Measurements from ENCODE around the gene GMCL1. TPM values are rescaled to one million over a fixed set of nuclear protein-coding genes. Genes with fewer than 3 reads are reported as not detected.

GMCL1 gene
- total and polyA plus RNA-seq, 8 donors, result 1.2 to 23.1 (median 5.9) TPM

DNA sequence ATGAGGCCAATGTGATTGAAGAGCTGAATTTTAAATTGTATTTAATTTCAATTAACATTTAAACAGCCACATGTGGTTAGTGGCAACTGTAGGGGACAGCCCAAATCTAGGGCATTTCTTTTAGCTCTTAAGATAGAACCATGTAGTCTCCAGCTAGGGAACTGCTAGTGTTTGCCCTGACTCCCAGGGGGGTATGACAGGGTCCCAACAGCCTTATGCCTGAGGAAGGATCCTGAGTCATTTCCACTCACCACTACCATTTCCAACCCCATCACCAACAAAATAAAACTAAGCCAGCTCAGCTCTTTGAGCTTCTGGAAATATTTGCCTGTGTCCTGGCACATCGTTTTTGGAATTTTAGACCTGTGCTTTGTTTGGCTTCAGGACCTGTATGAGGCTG is 13.7 kb upstream of the GMCL1 start:
- H3K9me3 ChIP-seq, result no peaks in the 10 kb centered on the region
- H3K36me3 ChIP-seq, result peaks cover 29 to 84% (median 81%) of the 10 kb centered on the region in 4 donors
- H3K27me3 ChIP-seq, result no peaks in the 10 kb centered on the region
- H3K4me3 ChIP-seq, result no peak overlapping the region
- no peak for DNase-seq
- 39 to 64% (median 42%) methylated on average over 1 of the region's 1 CpG for WGBS, 5 donors
- peak overlapping the region in 2 of 5 donors; percentile 20 to 22 for H3K27ac ChIP-seq
- H3K4me1 ChIP-seq, result peaks cover 0 to 13% (median 5%) of the 10 kb centered on the region in 4 donors
- no peak for TF ChIP-seq POLR2A (IDR thresholded peaks at IDR 0.05)
- TF ChIP-seq, protein P1, sequence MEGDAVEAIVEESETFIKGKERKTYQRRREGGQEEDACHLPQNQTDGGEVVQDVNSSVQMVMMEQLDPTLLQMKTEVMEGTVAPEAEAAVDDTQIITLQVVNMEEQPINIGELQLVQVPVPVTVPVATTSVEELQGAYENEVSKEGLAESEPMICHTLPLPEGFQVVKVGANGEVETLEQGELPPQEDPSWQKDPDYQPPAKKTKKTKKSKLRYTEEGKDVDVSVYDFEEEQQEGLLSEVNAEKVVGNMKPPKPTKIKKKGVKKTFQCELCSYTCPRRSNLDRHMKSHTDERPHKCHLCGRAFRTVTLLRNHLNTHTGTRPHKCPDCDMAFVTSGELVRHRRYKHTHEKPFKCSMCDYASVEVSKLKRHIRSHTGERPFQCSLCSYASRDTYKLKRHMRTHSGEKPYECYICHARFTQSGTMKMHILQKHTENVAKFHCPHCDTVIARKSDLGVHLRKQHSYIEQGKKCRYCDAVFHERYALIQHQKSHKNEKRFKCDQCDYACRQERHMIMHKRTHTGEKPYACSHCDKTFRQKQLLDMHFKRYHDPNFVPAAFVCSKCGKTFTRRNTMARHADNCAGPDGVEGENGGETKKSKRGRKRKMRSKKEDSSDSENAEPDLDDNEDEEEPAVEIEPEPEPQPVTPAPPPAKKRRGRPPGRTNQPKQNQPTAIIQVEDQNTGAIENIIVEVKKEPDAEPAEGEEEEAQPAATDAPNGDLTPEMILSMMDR (IDR thresholded peaks at IDR 0.05), result no peak
- no peak for TF ChIP-seq POLR2AphosphoS5 (IDR thresholded peaks at IDR 0.05)
- TF ChIP-seq EP300 (IDR thresholded peaks at IDR 0.05), result no peak
- intact Hi-C loops (cut with DNase I; ENCODE audit: low total_unique reads), result loop anchor here (5.0 kb wide), 1 partner anchor 93 kb away; no protein-coding TSS in a partner anchor

DNA sequence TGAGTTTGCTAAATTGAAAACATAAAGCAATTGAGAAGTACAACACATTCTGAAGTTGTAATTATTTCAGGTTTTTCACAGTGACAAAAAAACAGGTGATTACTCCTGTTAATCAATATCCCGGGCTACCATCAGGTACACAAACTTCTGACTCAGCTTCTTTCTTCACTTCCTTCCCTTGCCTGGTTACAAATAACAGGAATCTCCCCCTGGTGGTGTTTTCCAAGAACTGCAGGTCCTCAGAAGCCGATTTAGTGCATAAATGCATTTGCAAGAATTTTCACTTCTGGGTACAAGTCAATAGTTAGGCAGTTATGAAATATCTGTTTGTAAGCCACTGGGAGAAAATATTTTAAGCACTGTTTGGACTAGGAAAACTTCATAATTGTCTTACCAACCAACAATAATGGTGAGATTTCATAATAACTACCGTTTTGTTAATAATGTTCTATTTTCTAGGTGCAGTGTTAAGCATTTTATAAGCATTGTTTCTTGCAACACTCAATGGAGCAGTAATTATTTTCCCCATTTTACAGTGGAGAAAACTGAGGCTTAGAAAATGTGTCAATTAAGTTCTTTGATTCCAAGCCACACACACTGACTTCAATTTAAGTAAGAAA is 12.4 kb upstream of the GMCL1 start:
- Histone ChIP-seq H3K9me3 (no peaks in the 10 kb centered on the region), H3K4me3 (no peak overlapping the region), H3K4me1 (peaks cover 0 to 13% (median 5%) of the 10 kb centered on the region in 4 donors), H3K27me3 (no peaks in the 10 kb centered on the region), H3K36me3 (peaks cover 27 to 84% (median 81%) of the 10 kb centered on the region in 4 donors), H3K27ac (no peak overlapping the region)
- intact Hi-C loops (cut with DNase I; ENCODE audit: low total_unique reads), result loop anchor here (5.0 kb wide), 1 partner anchor 95 kb away; no protein-coding TSS in a partner anchor
- WGBS, 5 donors, result 17 to 24% (median 22%) methylated on average over 3 of the region's 3 CpGs
- DNase-seq, result peak; percentile 81 to 92
- TF ChIP-seq EP300 (IDR thresholded peaks at IDR 0.05), result no peak
- no peak for TF ChIP-seq POLR2A (IDR thresholded peaks at IDR 0.05)
- TF ChIP-seq, protein P1 (IDR thresholded peaks at IDR 0.05), result peak in 5 of 7 experiments; percentile 92 to 99 (median 96)
- TF ChIP-seq POLR2AphosphoS5 (IDR thresholded peaks at IDR 0.05), result peak in 2 of 3 donors; percentile 11 to 83

DNA sequence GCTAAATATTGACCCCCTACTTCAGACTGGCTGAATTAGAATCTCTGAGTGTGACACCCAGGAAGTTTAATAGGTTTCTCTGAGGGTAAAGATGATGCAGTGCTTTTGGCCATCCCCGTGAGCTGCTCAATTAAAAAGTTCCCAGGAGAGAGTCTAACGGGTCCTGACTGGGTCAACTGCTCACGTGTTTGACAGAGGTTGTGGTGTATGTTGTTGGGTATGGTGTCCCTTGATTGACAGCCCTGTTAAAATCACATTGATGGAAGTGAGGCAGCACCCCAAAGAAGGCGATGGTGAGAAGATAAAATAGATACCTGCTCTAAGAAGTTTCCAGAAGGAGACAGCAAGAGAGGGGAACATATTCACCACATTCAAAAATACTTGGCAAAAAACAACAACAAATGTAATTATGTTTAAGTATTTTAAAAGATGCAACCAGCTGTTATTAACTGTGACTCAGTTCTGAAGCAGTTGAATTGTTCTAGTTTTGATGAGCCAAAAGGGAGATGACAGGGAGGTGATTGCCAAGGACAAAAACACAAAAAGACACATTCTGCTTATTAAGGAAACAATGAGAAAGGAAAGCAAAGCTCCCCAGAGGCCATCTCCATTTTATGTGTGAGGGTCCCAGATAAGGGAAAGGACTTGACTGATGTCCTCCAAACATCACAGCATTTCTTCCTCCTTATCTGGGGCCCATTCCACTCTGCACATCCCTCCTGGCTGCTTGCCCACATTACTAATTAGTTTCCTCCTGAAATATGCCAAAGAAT is 11.5 kb upstream of the GMCL1 start:
- Histone ChIP-seq H3K9me3 (no peaks in the 10 kb centered on the region), H3K27me3 (no peaks in the 10 kb centered on the region), H3K27ac (no peak overlapping the region), H3K4me1 (peaks cover 0 to 13% (median 5%) of the 10 kb centered on the region in 4 donors), H3K4me3 (no peak overlapping the region), H3K36me3 (peaks cover 19 to 83% (median 77%) of the 10 kb centered on the region in 4 donors)
- TF ChIP-seq, protein P1 (IDR thresholded peaks at IDR 0.05), result no peak
- TF ChIP-seq POLR2A (IDR thresholded peaks at IDR 0.05), result no peak
- no peak for TF ChIP-seq EP300 (IDR thresholded peaks at IDR 0.05)
- no peak for TF ChIP-seq POLR2AphosphoS5 (IDR thresholded peaks at IDR 0.05)
- WGBS, 5 donors, result 71 to 87% (median 81%) methylated on average over 4 of the region's 4 CpGs
- DNase-seq, result peak in 1 of 2 donors; percentile 30
- intact Hi-C loops (cut with DNase I; ENCODE audit: low total_unique reads), result loop anchor here (5.0 kb wide), 1 partner anchor 96 kb away; no protein-coding TSS in a partner anchor

DNA sequence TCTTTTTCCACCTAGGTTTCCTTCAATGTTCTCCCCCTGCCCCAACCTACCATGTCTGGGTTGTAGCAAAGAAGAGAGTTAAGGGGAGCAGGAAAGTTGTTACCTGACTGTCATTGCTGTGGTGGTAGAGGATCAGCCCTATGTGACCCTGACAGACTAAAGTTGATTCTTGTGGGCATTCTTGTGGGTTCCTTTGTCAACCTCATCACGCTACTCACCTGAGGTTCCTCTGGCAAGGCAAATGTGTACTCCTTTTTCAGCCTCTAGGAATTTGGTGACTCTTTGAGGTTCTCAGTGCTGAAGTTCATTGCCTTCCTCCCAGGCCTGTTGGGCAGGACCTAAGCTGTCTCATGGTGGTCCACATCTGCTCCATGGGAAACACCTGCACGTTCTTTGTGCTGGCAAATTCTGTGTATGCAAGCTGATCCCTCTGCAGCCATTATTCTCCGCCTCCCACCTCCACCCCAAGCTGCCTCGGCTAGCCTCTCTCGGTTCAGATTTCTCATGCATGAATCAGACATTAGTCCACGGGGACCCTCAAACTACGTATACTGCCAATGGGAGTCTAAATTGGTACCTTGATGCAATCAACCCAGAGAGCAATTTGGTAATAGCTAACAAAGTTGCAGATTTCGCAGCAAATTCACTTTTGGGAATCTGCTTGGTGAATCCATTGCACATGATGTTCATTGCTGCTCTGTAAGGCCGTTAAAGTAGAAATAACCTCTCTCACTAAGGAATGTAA is 1.5 kb upstream of the GMCL1 start:
- peaks cover 0 to 20% (median 12%) of the 10 kb centered on the region in 4 donors for H3K36me3 ChIP-seq
- peaks cover 20 to 34% (median 27%) of the 10 kb centered on the region in 4 donors for H3K4me1 ChIP-seq
- H3K27me3 ChIP-seq, result no peaks in the 10 kb centered on the region
- H3K27ac ChIP-seq, result no peak overlapping the region
- DNase-seq, result no peak
- H3K4me3 ChIP-seq, result no peak overlapping the region
- intact Hi-C loops (cut with DNase I; ENCODE audit: low total_unique reads), result no loop called here
- no peaks in the 10 kb centered on the region for H3K9me3 ChIP-seq
- 80 to 87% (median 84%) methylated on average over 9 of the region's 9 CpGs for WGBS, 5 donors
- TF ChIP-seq EP300 (IDR thresholded peaks at IDR 0.05), result no peak
- TF ChIP-seq POLR2AphosphoS5 (IDR thresholded peaks at IDR 0.05), result no peak
- TF ChIP-seq, protein P1 (IDR thresholded peaks at IDR 0.05), result no peak
- TF ChIP-seq POLR2A (IDR thresholded peaks at IDR 0.05), result no peak

Data from stomach (tissue), 9 donors.